ENCODE measurements around the gene CPEB2. TPM values are rescaled to one million over a fixed set of nuclear protein-coding genes. Genes with fewer than 3 reads are reported as not detected.
"Not testable (repeated sequence)": the region's sequence is repeated elsewhere in the genome, so short reads cannot be mapped to it uniquely, and the experiment has no call there.

The CPEB2 gene
- total RNA-seq, 4 donors from 2014 or later = 16.2 to 33.4 (median 23.9) TPM

GRCh38 chr4:15077969-15078368 is 75.7 kb downstream of the CPEB2 start:
- no peaks in the 10 kb centered on the region for H3K27me3 ChIP-seq
- no peak for TF ChIP-seq CTCF (IDR thresholded peaks at IDR 0.05)
- TF ChIP-seq POLR2A (IDR thresholded peaks at IDR 0.05) = no peak
- peaks cover 0 to 21% (median 7%) of the 10 kb centered on the region in 4 donors for H3K9me3 ChIP-seq
- H3K4me1 ChIP-seq = no peaks in the 10 kb centered on the region
- no peak overlapping the region for H3K4me3 ChIP-seq
- 75 to 78% methylated on average over 2 of the region's 2 CpGs for WGBS, 2 donors
- no peak for DNase-seq (ENCODE audit: low spot score in 2 of 2)
- no peak overlapping the region for H3K27ac ChIP-seq
- H3K36me3 ChIP-seq = peaks cover 0 to 7% (median 0%) of the 10 kb centered on the region in 3 donors

- H3K27ac ChIP-seq = no peak overlapping the region
Measured at GRCh38 chr4:15078682-15079642, 76.7 kb downstream of the CPEB2 start.

GRCh38 chr4:15084780-15085179 is 82.5 kb downstream of the CPEB2 start:
- H3K27me3 ChIP-seq = no peaks in the 10 kb centered on the region
- 78 to 93% methylated on average over 1 of the region's 1 CpG for WGBS, 2 donors
- no peak overlapping the region for H3K27ac ChIP-seq
- H3K4me1 ChIP-seq = no peaks in the 10 kb centered on the region
- DNase-seq (ENCODE audit: low spot score in 2 of 2) = no peak
- TF ChIP-seq EP300 (IDR thresholded peaks at IDR 0.05) = no peak
- no peak for TF ChIP-seq CTCF (IDR thresholded peaks at IDR 0.05)
- TF ChIP-seq POLR2A (IDR thresholded peaks at IDR 0.05) = no peak
- H3K4me3 ChIP-seq = no peak overlapping the region
- peaks cover 0 to 6% (median 0%) of the 10 kb centered on the region in 4 donors for H3K9me3 ChIP-seq
- H3K36me3 ChIP-seq = no peaks in the 10 kb centered on the region

More at GRCh38 chr4:15078682-15079642, 76.7 kb downstream of the CPEB2 start:
- no peaks in the 10 kb centered on the region for H3K4me1 ChIP-seq
- no peaks in the 10 kb centered on the region for H3K27me3 ChIP-seq
- peaks cover 0 to 18% (median 7%) of the 10 kb centered on the region in 4 donors for H3K9me3 ChIP-seq
- no peak overlapping the region for H3K4me3 ChIP-seq
- WGBS, 2 donors = 68% methylated on average over 8 of the region's 8 CpGs
- TF ChIP-seq POLR2A (IDR thresholded peaks at IDR 0.05) (no peak), EP300 (IDR thresholded peaks at IDR 0.05) (no peak), CTCF (IDR thresholded peaks at IDR 0.05) (no peak)
- no peak for DNase-seq (ENCODE audit: low spot score in 2 of 2)
- H3K36me3 ChIP-seq = peaks cover 0 to 7% (median 0%) of the 10 kb centered on the region in 3 donors

GRCh38 chr4:15085762-15086161 is 83.5 kb downstream of the CPEB2 start:
- H3K36me3 ChIP-seq; H3K27me3 ChIP-seq; DNase-seq (ENCODE audit: low spot score in 2 of 2): not testable (repeated sequence)

GRCh38 chr4:15086259-15086658 is 84.0 kb downstream of the CPEB2 start:
- not testable (repeated sequence) for H3K27ac ChIP-seq; H3K27me3 ChIP-seq; H3K9me3 ChIP-seq; DNase-seq (ENCODE audit: low spot score in 2 of 2); H3K4me3 ChIP-seq; H3K36me3 ChIP-seq; H3K4me1 ChIP-seq
- 85 to 97% methylated on average over 2 of the region's 2 CpGs for WGBS, 2 donors

More at GRCh38 chr4:15085762-15086161, 83.5 kb downstream of the CPEB2 start:
- H3K4me1 ChIP-seq, H3K9me3 ChIP-seq, H3K4me3 ChIP-seq, H3K27ac ChIP-seq: not testable (repeated sequence)
- 65 to 84% methylated on average over 3 of the region's 3 CpGs for WGBS, 2 donors

GRCh38 chr4:15088394-15089035 is 86.2 kb downstream of the CPEB2 start:
- H3K4me1 ChIP-seq = no peaks in the 10 kb centered on the region
- no peak overlapping the region for H3K27ac ChIP-seq
- peaks cover 0 to 6% (median 0%) of the 10 kb centered on the region in 4 donors for H3K9me3 ChIP-seq
- DNase-seq (ENCODE audit: low spot score in 2 of 2) = no peak
- no peaks in the 10 kb centered on the region for H3K36me3 ChIP-seq
- WGBS, 2 donors = 80 to 86% methylated on average over 4 of the region's 4 CpGs
- TF ChIP-seq POLR2A (IDR thresholded peaks at IDR 0.05) (no peak), EP300 (IDR thresholded peaks at IDR 0.05) (no peak), CTCF (IDR thresholded peaks at IDR 0.05) (no peak)
- no peaks in the 10 kb centered on the region for H3K27me3 ChIP-seq
- H3K4me3 ChIP-seq = no peak overlapping the region
